OCI-LY1 (cell line): Measurements from ENCODE around the gene DIP2A.

Source experiments
- CTCF ChIP-seq: fragments of 200-600 bp; sonication (generic), shearing (Covaris generic); IDR thresholded peaks from 2 replicates; pipeline ENCODE4 v1.5.1; 2017; ENCODE audit warnings: mild to moderate bottlenecking, antibody characterized with exemption, low read length, moderate library complexity, mixed read lengths
- EZH2 ChIP-seq: fragments of 200-600 bp; sonication (generic), shearing (Covaris generic); IDR thresholded peaks from 2 replicates; pipeline ENCODE4 v1.8.0; 2017; ENCODE audit warnings: borderline replicate concordance, mixed run types, mild to moderate bottlenecking, antibody characterized with exemption, low read length, moderate library complexity, mixed read lengths

- TF ChIP-seq CTCF = no peak
- no peak for TF ChIP-seq EZH2
These were observed 147.2 kb downstream of the DIP2A start for GRCh38 chr21:46605767-46606426.
